ENCODE measurements around the gene LYPLA2. TPM values are rescaled to one million over a fixed set of nuclear protein-coding genes. Genes with fewer than 3 reads are reported as not detected.

LYPLA2 gene
- total and polyA plus RNA-seq, 2 experiments from 2014 or later = 102 to 204 TPM

- Histone ChIP-seq H3K4me3 (no peak overlapping the region), H3K4me2 (no peak overlapping the region), H3K27me3 (ENCODE audit: insufficient read depth) (peaks cover 10% of the 10 kb centered on the region; the same call in 1 of the 2 replicates), H3K79me2 (replicated peaks; ENCODE audit: insufficient read depth) (no peaks in the 10 kb centered on the region), H4K20me1 (replicated peaks; ENCODE audit: insufficient read depth) (no peaks in the 10 kb centered on the region), H3F3A (replicated peaks; ENCODE audit: low read depth) (no peaks in the 10 kb centered on the region), H3K4me1 (ENCODE audit: insufficient read depth) (no peaks in the 10 kb centered on the region; the same call in 1 of the 2 replicates), H2AFZ (no peak overlapping the region), H3K27ac (ENCODE audit: low read depth) (no peak overlapping the region), H3K9me2 (ENCODE audit: insufficient read depth) (no peaks in the 10 kb centered on the region), H3K36me3 (ENCODE audit: insufficient read depth) (no peaks in the 10 kb centered on the region)
- no peak overlapping the region for H3K4me3 Mint-ChIP-seq
- no peak overlapping the region for H3K27ac Mint-ChIP-seq
- peaks cover 8% of the 10 kb centered on the region for H3K4me1 Mint-ChIP-seq
- no peaks in the 10 kb centered on the region for H3K9me3 Mint-ChIP-seq
- TF ChIP-seq ZNF462 (CRISPR knock-in tag; IDR thresholded peaks at IDR 0.05) = no peak
- TF ChIP-seq ETS1 (IDR thresholded peaks at IDR 0.05) = no peak
- TF ChIP-seq REST (IDR thresholded peaks at IDR 0.05; ENCODE audit: unreplicated experiment) = no peak
- no peak for TF ChIP-seq NANOG (IDR thresholded peaks at IDR 0.05; ENCODE audit: borderline replicate concordance)
- no peak for TF ChIP-seq ZNF114 (CRISPR knock-in tag; IDR thresholded peaks at IDR 0.05)
- TF ChIP-seq EZH2 (IDR thresholded peaks at IDR 0.05; ENCODE audit: low read depth, unreplicated experiment) = no peak
- no peak for TF ChIP-seq EZH2phosphoT487 (IDR thresholded peaks at IDR 0.05; ENCODE audit: unreplicated experiment)
- no peak for TF ChIP-seq STAT1 (IDR thresholded peaks at IDR 0.05; ENCODE audit: unreplicated experiment)
- TF ChIP-seq POLR2AphosphoS5 (IDR thresholded peaks at IDR 0.05; ENCODE audit: low read depth) = no peak
- TF ChIP-seq ZNF331 (CRISPR knock-in tag; IDR thresholded peaks at IDR 0.05; ENCODE audit: low read depth) = no peak
- no peak for TF ChIP-seq JUNB (IDR thresholded peaks at IDR 0.05; ENCODE audit: unreplicated experiment)
- no peak for TF ChIP-seq CREB1 (CRISPR knock-in tag; IDR thresholded peaks at IDR 0.05; ENCODE audit: low read depth)
- no peak for TF ChIP-seq CTCF (conservative IDR thresholded peaks at IDR 0.05; ENCODE audit: low read depth in 2 of 2)
- no peak for ATAC-seq
- H3K36me3 Mint-ChIP-seq (ENCODE audit: low read depth) = no peaks in the 10 kb centered on the region
- H3K27me3 Mint-ChIP-seq (ENCODE audit: insufficient read depth, low read depth, poor library complexity) = peaks cover 10% of the 10 kb centered on the region
- DNase-seq (ENCODE audit: low spot score) = no peak
Measured at GRCh38 chr1:23836037-23836436, 45.1 kb downstream of the LYPLA2 start.
